ENCODE results near the gene FIP1L1.

FIP1L1 gene

DNA sequence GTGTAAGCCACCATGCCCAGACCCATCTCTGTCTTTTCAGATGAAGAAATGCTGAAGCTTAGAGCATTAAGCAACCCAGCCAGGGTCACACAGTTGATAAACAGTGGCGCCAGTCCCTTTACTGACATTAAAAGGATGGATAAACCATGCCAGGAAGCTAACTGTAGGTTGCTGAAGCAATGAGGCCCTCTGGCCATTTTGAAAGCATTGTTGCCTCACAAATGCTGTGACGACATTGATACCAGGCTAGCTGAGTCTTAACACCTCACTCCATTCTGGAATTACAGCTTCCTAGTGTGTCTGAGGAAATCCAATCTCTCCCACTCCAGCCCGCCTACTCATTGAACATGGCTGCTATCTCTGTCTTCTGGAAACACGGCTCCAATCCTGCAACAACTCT is 124.1 kb downstream of the FIP1L1 start:
- DNase-seq (ENCODE audit: low read depth in 2 of 2), result no peak

DNA sequence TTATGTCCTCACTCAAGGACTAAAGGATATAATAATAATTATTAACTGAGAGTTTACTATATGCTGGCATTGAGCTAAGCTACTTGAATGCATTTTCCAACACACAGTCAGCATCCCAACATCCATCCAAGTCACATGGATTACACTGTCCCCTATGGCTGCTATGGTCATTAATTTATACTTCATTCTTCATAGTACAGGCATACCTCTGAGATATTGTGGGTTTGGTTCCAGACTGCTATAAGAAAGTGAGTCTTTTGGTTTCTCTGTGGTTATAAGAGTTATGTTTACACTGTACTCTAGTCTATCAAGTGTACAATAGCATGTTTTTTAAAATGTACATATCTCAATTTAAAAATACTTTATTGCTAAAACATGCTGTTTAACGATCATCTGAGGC is 124.7 kb downstream of the FIP1L1 start:
- DNase-seq (ENCODE audit: low read depth in 2 of 2), result no peak

DNA sequence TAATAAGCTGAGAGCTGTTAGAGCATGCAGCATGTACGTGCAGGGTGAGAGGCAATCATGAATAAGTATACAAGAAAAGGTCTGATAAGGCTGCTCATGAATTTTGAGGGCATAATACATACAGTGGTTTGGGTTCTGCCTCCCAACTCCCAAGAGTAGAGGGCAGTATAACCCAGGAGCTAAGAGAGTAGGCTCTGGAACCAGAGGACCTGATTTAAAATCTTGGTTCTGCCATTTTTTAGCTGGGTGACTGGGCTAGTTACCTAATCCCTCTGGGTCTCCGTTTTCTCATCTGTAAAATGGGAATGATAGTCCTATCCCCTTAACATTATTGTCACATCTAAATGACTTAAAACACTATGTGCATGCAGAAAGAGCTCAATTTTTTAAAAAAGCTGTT is 128.5 kb downstream of the FIP1L1 start:
- no peak for DNase-seq (ENCODE audit: low read depth in 2 of 2)

DNA sequence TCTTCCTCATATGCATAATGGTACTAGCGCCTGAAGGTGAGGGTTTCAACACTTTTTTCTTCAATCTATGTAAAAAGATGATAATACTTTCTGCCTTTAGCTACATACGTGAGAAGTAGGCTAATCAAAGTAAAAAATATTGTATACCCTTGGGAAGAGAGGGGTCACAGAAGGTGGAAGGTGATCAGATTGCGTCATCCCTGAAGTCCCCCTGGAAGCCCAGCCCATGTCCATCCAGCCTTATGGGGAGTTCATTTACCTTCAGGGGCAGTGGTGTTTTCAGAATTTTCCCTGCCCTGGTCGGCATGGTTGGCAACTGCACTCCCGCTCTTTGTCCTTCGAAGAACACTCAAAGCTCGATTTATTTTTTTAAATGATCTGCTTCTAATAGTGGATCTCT is 129.6 kb downstream of the FIP1L1 start:
- DNase-seq (ENCODE audit: low read depth in 2 of 2), result no peak

DNA sequence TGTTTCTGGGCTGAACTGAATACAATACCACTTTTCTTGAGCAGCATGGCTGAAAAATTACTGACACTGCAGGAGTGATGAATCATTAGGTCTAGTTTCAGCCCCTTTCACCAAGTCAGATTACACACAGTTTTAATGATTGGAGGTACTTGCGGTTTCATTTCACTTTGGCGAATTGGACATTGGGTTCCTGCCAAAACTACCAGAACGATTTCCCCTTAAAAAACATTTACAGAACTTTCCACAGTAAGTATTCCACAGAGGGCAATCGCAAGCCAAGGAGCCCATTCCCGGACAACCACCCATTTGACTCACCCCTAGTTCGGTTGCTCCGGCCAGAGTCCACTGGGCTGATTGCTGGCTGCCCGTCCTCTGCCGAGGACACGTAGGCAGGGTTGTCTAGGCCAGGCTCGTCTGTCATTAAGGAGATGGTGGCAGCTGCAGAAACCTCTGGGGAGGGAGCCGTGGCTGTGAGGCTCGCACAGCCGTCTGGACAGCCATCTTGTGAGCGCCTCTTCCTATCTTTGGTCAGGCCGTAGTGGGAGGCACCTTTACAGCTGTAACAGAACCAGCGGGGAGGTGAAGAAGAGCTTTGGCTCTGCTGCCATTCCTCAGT is 130.3 kb downstream of the FIP1L1 start:
- no peak for DNase-seq (ENCODE audit: low read depth in 2 of 2)

DNA sequence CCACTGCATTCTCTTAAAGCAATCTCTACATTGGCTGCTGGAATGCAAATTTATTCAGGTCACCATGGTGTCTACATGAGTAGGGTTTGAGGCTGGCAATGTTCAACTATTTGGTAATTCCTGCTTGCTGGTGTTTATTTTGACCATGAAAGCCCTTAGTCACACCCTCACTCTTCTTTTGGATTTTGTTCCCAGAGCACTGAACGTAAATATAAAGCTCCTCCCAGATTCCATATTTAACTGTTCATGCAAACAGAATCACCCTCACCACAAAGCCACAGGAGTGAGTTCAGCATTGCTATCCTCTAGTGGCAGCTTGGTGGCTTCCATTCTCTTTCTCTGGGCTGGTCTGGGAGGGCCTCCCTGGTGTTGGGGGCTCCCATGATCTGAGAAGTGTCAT is 131.0 kb downstream of the FIP1L1 start:
- DNase-seq (ENCODE audit: low read depth in 2 of 2), result no peak

DNA sequence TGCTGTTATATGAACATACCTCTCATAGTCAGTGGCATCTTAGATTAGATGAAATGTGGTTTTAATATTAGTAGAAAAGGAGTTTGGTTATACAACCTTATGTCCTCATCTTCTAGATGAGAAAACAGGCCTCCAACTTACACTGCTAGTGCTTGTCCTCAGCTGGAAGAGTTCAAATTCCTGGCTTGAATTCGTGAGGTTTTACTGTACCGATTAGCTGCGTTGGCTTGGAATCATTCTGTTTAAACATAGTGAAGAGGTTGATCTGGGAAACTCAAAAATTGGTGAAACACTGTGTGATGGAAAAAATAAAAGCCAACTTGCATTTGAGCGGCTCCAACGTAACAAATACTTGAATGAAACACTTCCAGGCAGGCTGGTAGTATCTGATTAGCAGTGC is 132.9 kb downstream of the FIP1L1 start:
- DNase-seq (ENCODE audit: low read depth in 2 of 2), result no peak

All from stimulated activated CD4-positive, alpha-beta T cell treated with anti-CD3 and anti-CD28 coated beads, Interleukin-12 subunit alpha, Interleukin-12 subunit beta, amount 100 ng/mL, for 24 hours (primary cell).